Adrenal gland (tissue), 12 donors: ENCODE results near the gene MPPED1. TPM values are rescaled to one million over a fixed set of nuclear protein-coding genes. Genes with fewer than 3 reads are reported as not detected.

Experiments
- DNase-seq, 7 donors: peaks; one replicate each; pipeline ENCODE4 v3.0.0-alpha.2; 2019 to 2020
- H3K27ac ChIP-seq, 5 donors: fragments of 200-600 bp; sonication (generic) in 4 of 5; 1 replicate in 3 of 5; 2 replicates in 2 of 5; pipeline versions ENCODE4 v1.5.1 to v1.8.0; 2016 to 2020; ENCODE audit warnings: mild to moderate bottlenecking in 1 of 5
- H3K27me3 ChIP-seq: fragments of 200-600 bp; 2 replicates; pipeline ENCODE4 v1.8.0; 2021
- H3K36me3 ChIP-seq, 2 donors: fragments of 200-600 bp; replicated peaks in 1 of 2; 1 replicate in 1 of 2; 2 replicates in 1 of 2; pipeline versions ENCODE4 v1.5.1 to v1.8.0; 2018 to 2022
- H3K4me1 ChIP-seq, 2 donors: fragments of 200-600 bp; replicated peaks in 1 of 2; 1 replicate in 1 of 2; 2 replicates in 1 of 2; pipeline versions ENCODE4 v1.5.1 to v1.8.0; 2018 to 2021
- H3K4me3 ChIP-seq, 4 donors: fragments of 200-600 bp; sonication (generic) in 3 of 4; one replicate each; pipeline ENCODE4 v1.5.1; 2016 to 2018
- H3K9me3 ChIP-seq, 3 donors: fragments of 200-600 bp; sonication (generic) in 1 of 3; replicated peaks in 1 of 3; 1 replicate in 2 of 3; 2 replicates in 1 of 3; pipeline versions ENCODE4 v1.5.1 to v1.8.0; 2016 to 2021
- CTCF ChIP-seq, 6 experiments: fragments of 450-650 bp in 4 of 6; fragments of 200-600 bp in 2 of 6; sonication (generic) in 1 of 6; IDR thresholded peaks; 1 replicate in 5 of 6; 2 replicates in 1 of 6; pipeline versions ENCODE4 v1.5.1 to v1.8.0; 2016 to 2021; ENCODE audit warnings: antibody characterized with exemption in 6 of 6, mild to moderate bottlenecking in 2 of 6, moderate library complexity in 1 of 6
- POLR2A ChIP-seq, 2 donors: fragments of 450-650 bp; IDR thresholded peaks; one replicate each; pipeline ENCODE4 v1.6.1; 2017; ENCODE audit warnings: antibody characterized with exemption in 2 of 2, mild to moderate bottlenecking in 2 of 2, moderate library complexity in 1 of 2
- WGBS, 4 donors: extraction: QIAGEN DNeasy Blood & Tissue Kit in 2 of 4; methylation state at CpG; one replicate each; pipeline versions ENCODE4 v1.1.5 to v1.1.7; 2013 to 2017; 5-methylcytosine and 5-hydroxymethylcytosine counted together
- intact Hi-C, 2 donors: fragments of 100-400 bp; cut with DNase I; formaldehyde crosslinking; loops; one replicate each; pipeline versions ENCODE4 v1.14.1 to v1.15.0; 2022 to 2023
- polyA plus RNA-seq, 3 donors: library from polyadenylated mRNA; stranded (reverse); fragments of 200-250 nt in 2 of 3; fragments of 350-450 nt in 1 of 3; fragmentation: Illumina TruSeq in 1 of 3; extraction: RNeasy Lipid Tissue Mini Kit (QIAGEN cat#74804) in 1 of 3; gene quantifications; one replicate each; pipeline ENCODE4 v1.2.3, GENCODE V29; 2013 to 2014
- total RNA-seq, 9 donors: library from RNA; depleted of rRNA in 4 of 9; stranded (reverse); fragments of >200 nt in 4 of 9; fragments of 120-200 nt in 1 of 9; fragmentation: NEBNext Ultra II Directional in 1 of 9; extraction: Animal tissue kit (Norgen Biotek cat#: 25700) in 1 of 9; gene quantifications; one replicate each; pipeline versions ENCODE4 v1.1.0 to v1.2.4, GENCODE V29; 2013 to 2023
- donor health status: healthy with polysubstance abuse.
- donor health status: Bipolar disorder and iron deficiency.
- donor health status: DM: yes; HTN: yes; CAD: no.
- donor health status: DM: no; HTN: no; CAD: no.
- donor health status: DM: no; HTN: no; CAD: no.
- donor health status: DM: yes; HTN: yes; CAD: no.

The MPPED1 gene
- total and polyA plus RNA-seq, 12 donors: 0.07 to 0.44 (median 0.11) TPM; not detected in 8

- no peaks in the 10 kb centered on the region for H3K27me3 ChIP-seq
- H3K4me1 ChIP-seq: no peaks in the 10 kb centered on the region
- 71 to 88% (median 84%) methylated on average over 5 of the region's 5 CpGs for WGBS, 4 donors
- intact Hi-C loops: no loop called here
- TF ChIP-seq POLR2A (IDR thresholded peaks at IDR 0.05) (no peak), CTCF (IDR thresholded peaks at IDR 0.05) (no peak)
- DNase-seq: no peak
- no peaks in the 10 kb centered on the region for H3K36me3 ChIP-seq
- no peaks in the 10 kb centered on the region for H3K9me3 ChIP-seq
- H3K4me3 ChIP-seq: no peak overlapping the region
- H3K27ac ChIP-seq: no peak overlapping the region
These were observed 25.1 kb downstream of the MPPED1 start for GRCh38 chr22:43436868-43437267.

- Histone ChIP-seq H3K4me1 (no peaks in the 10 kb centered on the region), H3K36me3 (no peaks in the 10 kb centered on the region), H3K9me3 (no peaks in the 10 kb centered on the region), H3K4me3 (no peak overlapping the region), H3K27ac (no peak overlapping the region), H3K27me3 (no peaks in the 10 kb centered on the region)
- WGBS, 4 donors: 72 to 82% (median 77%) methylated on average over 2 to 15 of the region's 15 CpGs
- DNase-seq: no peak
- no peak for TF ChIP-seq CTCF (IDR thresholded peaks at IDR 0.05)
- no peak for TF ChIP-seq POLR2A (IDR thresholded peaks at IDR 0.05)
- intact Hi-C loops: no loop called here
These were observed 26.2 kb downstream of the MPPED1 start for GRCh38 chr22:43437871-43438475.

GRCh38 chr22:43438666-43439347 is 27.0 kb downstream of the MPPED1 start:
- no peak for DNase-seq

More at GRCh38 chr22:43438666-43439347, 27.0 kb downstream of the MPPED1 start:
- no peak overlapping the region for H3K4me3 ChIP-seq
- TF ChIP-seq CTCF (IDR thresholded peaks at IDR 0.05): no peak
- TF ChIP-seq POLR2A (IDR thresholded peaks at IDR 0.05): no peak
- H3K4me1 ChIP-seq: no peaks in the 10 kb centered on the region
- 70 to 80% (median 75%) methylated on average over 17 of the region's 17 CpGs for WGBS, 4 donors
- intact Hi-C loops: no loop called here
- H3K27ac ChIP-seq: no peak overlapping the region
- no peaks in the 10 kb centered on the region for H3K36me3 ChIP-seq
- H3K9me3 ChIP-seq: no peaks in the 10 kb centered on the region
- no peaks in the 10 kb centered on the region for H3K27me3 ChIP-seq
